NB4 (cell line): ENCODE measurements around the gene PRSS56.

Experiments
- MYC ChIP-seq: IDR thresholded peaks from 2 replicates; pipeline ENCODE4 v1.6.1; 2011; ENCODE audit warnings: low read depth, low read length
- POLR2A ChIP-seq: IDR thresholded peaks from 2 replicates; pipeline ENCODE4 v1.6.1; 2011; ENCODE audit warnings: mild to moderate bottlenecking; ENCODE audit not compliant: insufficient read length; ENCODE audit errors: extremely low read depth
- TF ChIP-seq, protein P1 (sequence below): IDR thresholded peaks from one replicate; pipeline ENCODE4 v1.5.1; 2012; ENCODE audit warnings: low read depth, low read length
- TF ChIP-seq, protein P2 (sequence below): IDR thresholded peaks from 2 replicates; pipeline ENCODE4 v1.6.1; 2011; ENCODE audit warnings: low read depth, low read length

DNA sequence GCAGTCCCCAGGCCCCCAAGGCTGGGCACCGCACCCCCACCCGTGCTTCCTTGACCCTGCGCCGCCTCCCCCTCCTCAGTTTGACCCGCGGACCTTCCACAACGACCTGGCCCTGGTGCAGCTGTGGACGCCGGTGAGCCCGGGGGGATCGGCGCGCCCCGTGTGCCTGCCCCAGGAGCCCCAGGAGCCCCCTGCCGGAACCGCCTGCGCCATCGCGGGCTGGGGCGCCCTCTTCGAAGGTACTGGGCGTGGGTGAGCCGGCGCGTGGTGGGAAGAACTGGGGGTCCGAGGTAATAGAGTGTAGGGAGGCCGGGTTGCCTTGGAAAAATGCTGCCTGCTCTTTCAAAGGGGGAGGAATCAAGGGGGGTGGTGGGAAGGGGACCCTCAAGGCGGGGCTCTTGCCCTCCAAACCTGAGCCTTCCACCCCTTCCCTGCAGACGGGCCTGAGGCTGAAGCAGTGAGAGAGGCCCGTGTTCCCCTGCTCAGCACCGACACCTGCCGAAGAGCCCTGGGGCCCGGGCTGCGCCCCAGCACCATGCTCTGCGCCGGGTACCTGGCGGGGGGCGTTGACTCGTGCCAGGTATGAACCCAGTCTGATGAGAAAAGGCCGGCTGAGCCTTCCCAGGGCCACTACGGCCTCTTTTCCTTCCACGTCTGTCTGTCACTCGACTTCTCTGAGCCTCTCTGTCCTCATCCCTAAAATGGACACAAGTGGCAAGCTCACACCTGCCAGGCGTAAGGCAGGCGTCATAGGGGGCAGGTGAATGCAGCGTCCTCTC lies 2.6 kb downstream of the PRSS56 start:
- TF ChIP-seq POLR2A (no peak), MYC (no peak)
- TF ChIP-seq, protein P1, sequence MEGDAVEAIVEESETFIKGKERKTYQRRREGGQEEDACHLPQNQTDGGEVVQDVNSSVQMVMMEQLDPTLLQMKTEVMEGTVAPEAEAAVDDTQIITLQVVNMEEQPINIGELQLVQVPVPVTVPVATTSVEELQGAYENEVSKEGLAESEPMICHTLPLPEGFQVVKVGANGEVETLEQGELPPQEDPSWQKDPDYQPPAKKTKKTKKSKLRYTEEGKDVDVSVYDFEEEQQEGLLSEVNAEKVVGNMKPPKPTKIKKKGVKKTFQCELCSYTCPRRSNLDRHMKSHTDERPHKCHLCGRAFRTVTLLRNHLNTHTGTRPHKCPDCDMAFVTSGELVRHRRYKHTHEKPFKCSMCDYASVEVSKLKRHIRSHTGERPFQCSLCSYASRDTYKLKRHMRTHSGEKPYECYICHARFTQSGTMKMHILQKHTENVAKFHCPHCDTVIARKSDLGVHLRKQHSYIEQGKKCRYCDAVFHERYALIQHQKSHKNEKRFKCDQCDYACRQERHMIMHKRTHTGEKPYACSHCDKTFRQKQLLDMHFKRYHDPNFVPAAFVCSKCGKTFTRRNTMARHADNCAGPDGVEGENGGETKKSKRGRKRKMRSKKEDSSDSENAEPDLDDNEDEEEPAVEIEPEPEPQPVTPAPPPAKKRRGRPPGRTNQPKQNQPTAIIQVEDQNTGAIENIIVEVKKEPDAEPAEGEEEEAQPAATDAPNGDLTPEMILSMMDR = no peak
- TF ChIP-seq, protein P2, sequence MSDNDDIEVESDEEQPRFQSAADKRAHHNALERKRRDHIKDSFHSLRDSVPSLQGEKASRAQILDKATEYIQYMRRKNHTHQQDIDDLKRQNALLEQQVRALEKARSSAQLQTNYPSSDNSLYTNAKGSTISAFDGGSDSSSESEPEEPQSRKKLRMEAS = no peak
